ENCODE data around the gene AGA. TPM values are rescaled to one million over a fixed set of nuclear protein-coding genes. Genes with fewer than 3 reads are reported as not detected.

AGA gene
- total and polyA plus RNA-seq, 2 of the 8 experiments (the other 6 are each of a cell fraction or from before 2014, with no cell fraction given): 8.5 to 11.6 TPM

DNA sequence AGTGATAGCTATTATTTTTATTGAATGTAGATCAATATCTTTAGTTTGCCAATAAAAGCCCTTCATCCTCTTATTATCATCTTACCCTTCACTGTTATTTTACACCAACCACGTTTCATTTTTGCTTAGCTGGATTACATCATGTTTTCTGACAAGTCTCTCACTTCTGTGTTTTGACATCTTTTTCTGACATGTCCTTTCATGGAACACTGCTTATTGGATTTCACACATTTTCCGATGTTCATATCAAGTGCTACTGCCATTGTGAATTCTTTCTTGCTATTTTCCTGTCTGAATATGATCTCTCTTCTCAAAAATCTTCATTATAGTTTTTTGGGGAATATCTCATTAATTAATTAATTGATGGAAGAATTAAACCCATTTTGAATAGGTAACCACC is 48.5 kb upstream of the AGA start (continued):
- TF ChIP-seq SIRT6 (IDR thresholded peaks at IDR 0.05; ENCODE audit: low read length) (no peak), KDM4A (IDR thresholded peaks at IDR 0.05; ENCODE audit: low read depth, low read length, severe bottlenecking) (no peak), CBX8 (IDR thresholded peaks at IDR 0.05; ENCODE audit: borderline replicate concordance, low read depth, low read length) (no peak), BCL11A (IDR thresholded peaks at IDR 0.05; ENCODE audit: low read depth in 2 of 2, low read length in 2 of 2) (no peak), JUN (IDR thresholded peaks at IDR 0.05; ENCODE audit: low read depth, low read length) (no peak)
